SIG-M5 (cell line): Measurements from ENCODE around the gene CRY1.
A peak's percentile ranks its signal among the peaks of the same experiment; 100 is the strongest.
"Not testable (repeated sequence)": the region's sequence is repeated elsewhere in the genome, so short reads cannot be mapped to it uniquely, and the experiment has no call there.

Experiments used
- DNase-seq: peaks from one replicate; lab custom pipeline; 2025; lab: John Stamatoyannopoulos, UW

Gene CRY1

GRCh38 chr12:107108366-107108765, 15.0 kb upstream of the CRY1 start:
- DNase-seq: not testable (repeated sequence)

GRCh38 chr12:107107381-107107780, 14.0 kb upstream of the CRY1 start:
- no peak for DNase-seq

DNA sequence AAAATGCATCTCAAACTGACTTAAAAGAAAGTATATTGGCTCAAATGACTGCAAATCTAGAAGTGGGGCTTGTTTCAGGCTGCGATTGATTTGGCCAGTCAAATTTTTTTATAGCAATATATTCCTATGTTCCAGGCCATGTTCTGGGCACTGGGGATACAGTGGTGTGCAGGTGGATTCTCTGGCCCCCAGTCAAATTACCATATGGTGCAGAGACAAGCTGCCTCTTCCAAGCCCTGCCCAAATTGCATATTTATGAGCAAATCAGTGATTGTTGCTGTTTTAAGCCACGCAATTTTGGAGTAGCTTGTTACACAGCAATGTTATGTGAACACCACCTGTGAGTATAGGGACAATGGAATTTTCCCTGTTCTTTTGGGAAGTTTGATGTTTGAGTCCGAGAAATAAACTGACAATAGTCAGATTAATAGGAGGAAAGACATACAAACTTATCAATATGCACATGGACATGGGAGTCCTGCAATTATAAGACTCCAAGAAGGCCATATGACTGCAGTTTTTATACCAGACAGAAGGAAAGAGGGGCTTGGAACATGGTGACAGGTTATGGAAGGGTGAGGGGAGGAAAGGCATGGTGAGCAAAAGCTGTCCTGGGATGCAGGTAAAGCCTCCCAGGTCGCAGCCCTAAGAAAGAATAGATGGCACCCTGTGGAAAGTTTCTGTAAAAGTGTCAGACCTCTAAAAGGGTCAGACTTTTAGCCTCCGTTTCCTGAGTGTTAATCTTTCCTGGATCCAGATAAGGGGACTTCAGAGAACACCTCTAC, 13.1 kb upstream of the CRY1 start:
- no peak for DNase-seq

GRCh38 chr12:107105410-107105703, 12.0 kb upstream of the CRY1 start:
- no peak for DNase-seq

- DNase-seq: no peak
Observed at GRCh38 chr12:107103516-107103915, 10.2 kb upstream of the CRY1 start.

GRCh38 chr12:107103097-107103496, 9.7 kb upstream of the CRY1 start:
- no peak for DNase-seq

DNA sequence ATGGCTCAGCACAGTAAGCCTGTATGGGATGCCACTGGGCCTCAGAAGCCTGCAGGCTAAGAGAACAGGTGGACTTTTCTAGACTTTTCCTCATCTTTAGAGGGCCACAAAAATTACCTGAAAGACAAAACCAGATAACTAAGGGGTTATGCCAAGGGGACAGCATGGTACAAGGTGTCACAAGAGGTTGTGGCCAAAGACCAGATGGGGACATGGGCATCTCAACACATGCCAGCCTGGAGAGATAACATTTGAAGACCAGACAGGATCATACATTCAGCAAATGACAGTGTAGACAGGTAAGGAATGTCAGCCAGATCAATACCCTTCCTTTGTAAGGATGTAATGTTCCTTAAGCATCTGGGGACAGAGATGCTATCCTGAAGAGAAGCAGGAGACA, 8.9 kb upstream of the CRY1 start:
- DNase-seq: no peak

DNA sequence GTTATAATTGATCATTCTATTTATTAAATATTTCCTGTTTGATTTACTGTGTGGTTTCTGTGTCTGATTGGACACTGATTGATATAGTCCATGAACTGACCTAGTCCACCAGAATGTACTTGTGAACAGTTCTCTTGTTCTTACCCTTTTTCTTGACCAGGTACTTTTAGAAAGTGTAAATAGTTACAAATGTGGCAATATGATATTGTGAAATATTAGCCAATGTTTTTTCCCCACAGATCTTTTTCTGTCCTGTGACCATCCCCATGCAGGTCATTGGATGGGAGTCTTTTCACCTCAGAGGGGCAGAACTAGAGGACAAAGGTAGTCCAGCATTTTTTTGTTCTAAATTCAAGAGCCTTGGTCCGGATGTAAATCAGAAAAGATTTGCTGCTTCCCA, 8.3 kb upstream of the CRY1 start:
- no peak for DNase-seq

- DNase-seq: no peak
Observed at GRCh38 chr12:107099917-107100316, 6.6 kb upstream of the CRY1 start.

GRCh38 chr12:107096571-107096970, 3.2 kb upstream of the CRY1 start:
- no peak for DNase-seq

GRCh38 chr12:107094183-107094448, 767 bp upstream of the CRY1 start:
- no peak for DNase-seq

- no peak for DNase-seq
Observed at GRCh38 chr12:107092669-107093416, 506 bp downstream of the CRY1 start.

DNA sequence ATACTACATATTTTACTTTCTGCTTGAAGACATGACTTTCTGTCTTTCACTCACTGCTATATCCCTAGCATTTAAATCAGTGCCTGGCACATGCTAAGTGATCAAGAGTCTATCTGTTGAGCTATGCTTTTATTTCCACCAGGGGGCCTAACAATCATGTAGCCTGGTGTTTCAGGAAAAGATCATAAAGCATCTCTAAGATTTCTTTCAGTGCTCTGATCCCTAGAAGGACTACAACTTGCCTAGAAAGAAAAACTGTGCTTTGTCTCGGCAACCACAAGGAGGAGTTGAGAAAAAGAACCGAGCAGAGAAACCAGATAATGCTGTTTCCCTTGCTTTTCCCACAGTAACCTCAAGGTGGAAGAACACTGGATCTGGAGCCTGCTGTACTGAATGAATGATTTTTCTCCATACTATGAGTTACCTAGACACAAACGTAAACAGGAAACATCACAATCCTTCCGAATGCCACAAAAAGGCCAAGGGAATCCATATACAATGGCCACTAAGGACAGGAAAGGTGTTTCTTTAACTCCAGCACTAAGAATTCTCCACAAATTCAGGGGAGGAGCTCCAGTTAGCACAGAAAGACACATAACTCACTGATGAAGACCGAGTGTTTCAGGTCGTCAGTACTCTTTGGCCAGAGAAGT, 1.2 kb downstream of the CRY1 start:
- peak; percentile 68 for DNase-seq

DNA sequence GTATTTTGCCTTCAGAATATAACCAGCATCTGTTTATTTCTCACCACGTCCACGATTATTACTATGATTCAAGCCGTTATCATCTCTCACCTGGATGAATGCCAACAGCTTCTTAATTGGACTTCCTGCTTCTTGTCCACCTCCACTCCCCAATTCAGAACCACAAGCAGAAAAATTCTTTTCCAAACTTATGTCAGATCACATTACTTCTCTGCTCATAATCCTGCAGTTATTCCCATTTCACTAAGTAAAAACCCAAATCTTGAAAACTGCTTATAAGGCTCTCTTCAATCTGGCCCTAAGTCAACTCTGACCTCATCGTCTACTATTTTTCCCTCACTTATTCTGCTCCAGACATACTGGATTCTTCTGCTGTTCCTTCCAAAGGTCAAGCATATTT, 2.0 kb downstream of the CRY1 start:
- DNase-seq: no peak

DNA sequence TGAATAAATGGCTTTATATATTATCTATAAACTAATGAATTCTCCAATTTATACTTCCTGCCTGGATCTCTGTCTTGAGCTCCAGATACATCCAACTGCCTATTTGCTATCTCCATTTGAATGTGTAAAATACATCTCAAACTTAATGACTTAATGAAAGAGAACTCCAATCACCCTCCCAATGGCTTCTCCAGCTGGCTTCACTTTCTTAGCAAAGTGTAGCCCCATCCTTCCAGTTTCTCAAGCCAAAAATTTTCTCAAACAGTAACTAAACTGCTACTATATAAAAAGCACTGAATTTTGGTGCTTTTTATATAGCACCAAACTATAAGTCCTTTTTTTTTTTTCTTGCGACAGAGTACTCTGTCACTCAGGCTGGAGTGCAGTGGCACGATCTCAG, 2.6 kb downstream of the CRY1 start:
- DNase-seq: no peak

GRCh38 chr12:107088912-107089311, 4.4 kb downstream of the CRY1 start:
- DNase-seq: no peak

DNA sequence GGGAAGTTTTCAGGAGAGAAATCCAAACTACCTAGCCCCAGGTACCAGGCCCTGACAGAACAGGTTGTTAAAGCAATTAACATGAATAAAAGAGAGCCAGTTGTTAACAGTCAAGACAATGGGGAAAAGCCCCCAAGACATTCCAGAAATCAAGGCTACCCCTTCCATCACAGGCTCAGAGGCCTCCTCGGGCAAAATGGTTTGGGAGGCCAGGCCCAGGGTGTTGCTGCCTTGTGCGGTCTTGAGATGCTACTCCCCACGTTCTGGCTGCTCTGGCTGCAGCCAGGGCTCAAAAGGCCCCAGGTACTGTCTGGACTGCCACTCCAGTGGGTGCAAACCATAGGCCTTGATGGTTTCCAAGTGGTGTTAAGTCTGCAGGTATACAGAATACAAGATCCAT, 7.0 kb downstream of the CRY1 start:
- no peak for DNase-seq

GRCh38 chr12:107081778-107082177, 11.6 kb downstream of the CRY1 start:
- DNase-seq: no peak

- DNase-seq: no peak
Observed at GRCh38 chr12:107080299-107080698, 13.1 kb downstream of the CRY1 start.

GRCh38 chr12:107079172-107080011, 14.0 kb downstream of the CRY1 start:
- DNase-seq: no peak

DNA sequence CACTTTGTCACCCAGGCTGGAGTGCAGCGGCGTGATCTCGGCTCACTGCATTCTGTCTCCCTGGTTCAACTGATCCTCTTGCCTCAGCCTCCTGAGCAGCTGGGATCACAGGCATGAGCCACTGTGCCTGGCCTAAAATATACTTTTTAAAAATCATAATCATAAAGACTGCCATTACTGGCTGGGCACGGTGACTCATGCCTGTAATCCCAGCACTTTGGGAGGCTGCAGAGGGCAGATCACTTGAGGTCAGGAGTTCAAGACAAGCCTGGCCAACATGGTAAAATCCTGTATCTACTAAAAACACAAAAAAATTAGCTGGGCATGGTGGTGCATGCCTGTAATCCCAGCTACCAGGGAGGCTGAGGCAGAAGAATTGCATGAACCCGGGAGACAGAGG, 20.1 kb downstream of the CRY1 start:
- DNase-seq: not testable (repeated sequence)

- no peak for DNase-seq
Observed at GRCh38 chr12:107066691-107067090, 26.7 kb downstream of the CRY1 start.

DNA sequence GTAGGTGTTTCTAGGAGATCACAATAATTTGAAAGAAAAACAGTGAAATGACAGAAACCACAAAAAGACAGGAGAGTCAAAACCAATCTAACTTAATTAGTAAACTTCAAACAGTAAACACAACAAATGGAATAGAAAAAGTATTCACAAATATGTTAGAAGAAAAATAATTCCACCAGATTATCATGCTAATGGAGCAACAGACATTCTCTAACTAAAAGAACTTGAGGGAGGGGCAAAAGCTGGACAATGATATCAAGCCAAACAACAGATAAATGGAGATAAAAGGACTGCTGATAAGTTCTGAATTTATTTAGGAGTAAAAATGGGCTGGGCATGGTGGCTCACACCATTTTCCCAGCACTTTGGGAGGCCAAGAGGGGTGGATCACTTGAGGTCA, 28.7 kb downstream of the CRY1 start:
- DNase-seq: no peak
